K562 (cell line): ENCODE data around the gene LDLRAD1. TPM values are rescaled to one million over a fixed set of nuclear protein-coding genes. Genes with fewer than 3 reads are reported as not detected.

Experiments used
- ARID2 ChIP-seq: fragments of 450-650 bp; IDR thresholded peaks from 2 replicates; pipeline ENCODE4 v1.6.1; 2017; ENCODE audit warnings: antibody characterized with exemption, mild to moderate bottlenecking
- BACH1 ChIP-seq: fragments of 200-800 bp; sonication (Bioruptor generic); IDR thresholded peaks from 2 replicates; pipeline ENCODE4 v1.6.1; 2016; ENCODE audit warnings: missing genetic modification characterization, missing compliant biosample characterization
- BMI1 ChIP-seq: fragments of 150-350 bp; IDR thresholded peaks from 2 replicates; pipeline ENCODE4 v1.6.1; 2014; ENCODE audit warnings: low read length
- CSDE1 ChIP-seq, 2 experiments: fragments of 450-650 bp; IDR thresholded peaks; 2 replicates each; pipeline ENCODE4 v1.6.1; 2016; ENCODE audit warnings: mild to moderate bottlenecking in 1 of 2
- FOSL1 ChIP-seq: fragments of 200-800 bp; sonication (Bioruptor generic); conservative IDR thresholded peaks from 2 replicates; pipeline ENCODE4 v1.6.1; 2016; ENCODE audit warnings: missing genetic modification characterization, missing compliant biosample characterization
- GATA2 ChIP-seq: sonication (generic); formaldehyde crosslinking; IDR thresholded peaks from 2 replicates; pipeline ENCODE4 v1.4.0; 2020; ENCODE audit warnings: mild to moderate bottlenecking, missing genetic modification reagents
- HMG20B ChIP-seq: fragments of 250-450 bp; sonication (Bioruptor Pico); IDR thresholded peaks from 2 replicates; pipeline ENCODE4 v1.5.0; 2021; ENCODE audit warnings: mild to moderate bottlenecking
- ILF3 ChIP-seq: fragments of 450-650 bp; IDR thresholded peaks from 2 replicates; pipeline ENCODE4 v1.6.1; 2018; ENCODE audit warnings: antibody characterized with exemption, mild to moderate bottlenecking, moderate library complexity, borderline replicate concordance
- KDM1A ChIP-seq, 2 experiments: fragments of 450-650 bp; IDR thresholded peaks; 2 replicates each; pipeline ENCODE4 v1.6.1; 2016; ENCODE audit warnings: mild to moderate bottlenecking in 2 of 2
- PPARD ChIP-seq: fragments of 250-450 bp; sonication (Bioruptor Pico); IDR thresholded peaks from 2 replicates; pipeline ENCODE4 v1.8.0; 2022; ENCODE audit warnings: inconsistent platforms, mild to moderate bottlenecking, moderate library complexity
- PTTG1 ChIP-seq: fragments of 450-650 bp; IDR thresholded peaks from 2 replicates; pipeline ENCODE4 v1.6.1; 2016; ENCODE audit warnings: low read depth, mild to moderate bottlenecking, missing genetic modification characterization, missing compliant biosample characterization
- SAP30 ChIP-seq: fragments of 200-600 bp; sonication (generic); IDR thresholded peaks from 2 replicates; pipeline ENCODE4 v1.6.1; 2012; ENCODE audit warnings: borderline replicate concordance, low read depth, mild to moderate bottlenecking, moderate library complexity, low read length, control low read depth, inconsistent platforms; ENCODE audit not compliant: insufficient read depth, poor library complexity, severe bottlenecking
- SRSF9 ChIP-seq: fragments of 200-400 bp; formaldehyde crosslinking; IDR thresholded peaks from 2 replicates; pipeline ENCODE4 v1.6.1; 2017; ENCODE audit warnings: low read depth, low read length, borderline replicate concordance
- TRIM28 ChIP-seq: fragments of 450-650 bp; IDR thresholded peaks from 2 replicates; pipeline ENCODE4 v1.6.1; 2017
- ZKSCAN3 ChIP-seq: fragments of 250-450 bp; sonication (Bioruptor Pico); IDR thresholded peaks from 2 replicates; pipeline ENCODE4 v1.4.0; 2020
- ZNF76 ChIP-seq: fragments of 250-450 bp; sonication (Bioruptor Pico); IDR thresholded peaks from 2 replicates; pipeline ENCODE4 v1.4.0; 2020; ENCODE audit warnings: mild to moderate bottlenecking, moderate library complexity, borderline replicate concordance
- polyA plus RNA-seq, 8 experiments: library from polyadenylated mRNA; depleted of rRNA in 4 of 8; stranded (reverse) in 5 of 8; unstranded in 3 of 8; fragments of >200 nt; fragmentation: Nextera tagmentation in 2 of 8; fragmentation: Illumina TruSeq in 1 of 8; extraction: Ambion mirVana in 2 of 8; extraction: Trizol in 1 of 8; gene quantifications; 2 replicates each; pipeline versions ENCODE4 v1.2.1 to v1.2.3, GENCODE V29; 2011 to 2014; ENCODE audit warnings: inconsistent platforms in 1 of 8, missing spikeins in 1 of 8
- total RNA-seq, 7 experiments: library from RNA; depleted of rRNA in 6 of 7; stranded (reverse); fragments of >200 nt in 6 of 7; fragmentation: Illumina TruSeq in 2 of 7; extraction: Trizol in 2 of 7; gene quantifications; 2 replicates each; pipeline versions ENCODE4 v1.2.1 to v1.2.3, GENCODE V29; 2011 to 2021; ENCODE audit warnings: low replicate concordance in 1 of 7
- TF ChIP-seq, protein P1 (sequence below): IDR thresholded peaks from 2 replicates; pipeline ENCODE4 v1.6.1; 2014; ENCODE audit warnings: antibody characterized with exemption
- TF ChIP-seq, protein P2 (sequence below): IDR thresholded peaks from 3 replicates; pipeline ENCODE4 v1.6.1; 2011; ENCODE audit warnings: borderline replicate concordance, mild to moderate bottlenecking, moderate library complexity; ENCODE audit not compliant: insufficient read length; ENCODE audit errors: extremely low read depth
- TF ChIP-seq, protein P3 (sequence below): fragments of 450-650 bp; formaldehyde crosslinking; IDR thresholded peaks from 2 replicates; pipeline ENCODE4 v1.4.0; 2020; ENCODE audit warnings: mild to moderate bottlenecking, moderate library complexity
- TF ChIP-seq, protein P4 (sequence below): fragments of 250-450 bp; sonication (Bioruptor Pico); IDR thresholded peaks from 2 replicates; pipeline ENCODE4 v1.8.0; 2022; ENCODE audit warnings: moderate library complexity, mild to moderate bottlenecking, inconsistent platforms
- TF ChIP-seq, protein P5 (sequence below): fragments of 450-650 bp; formaldehyde crosslinking; IDR thresholded peaks from 2 replicates; pipeline ENCODE4 v1.4.0; 2020; ENCODE audit warnings: mild to moderate bottlenecking, moderate library complexity

LDLRAD1 gene
- total and polyA plus RNA-seq, 9 of the 15 experiments (the other 6 are each of a cell fraction or from before 2014, with no cell fraction given): not detected

DNA sequence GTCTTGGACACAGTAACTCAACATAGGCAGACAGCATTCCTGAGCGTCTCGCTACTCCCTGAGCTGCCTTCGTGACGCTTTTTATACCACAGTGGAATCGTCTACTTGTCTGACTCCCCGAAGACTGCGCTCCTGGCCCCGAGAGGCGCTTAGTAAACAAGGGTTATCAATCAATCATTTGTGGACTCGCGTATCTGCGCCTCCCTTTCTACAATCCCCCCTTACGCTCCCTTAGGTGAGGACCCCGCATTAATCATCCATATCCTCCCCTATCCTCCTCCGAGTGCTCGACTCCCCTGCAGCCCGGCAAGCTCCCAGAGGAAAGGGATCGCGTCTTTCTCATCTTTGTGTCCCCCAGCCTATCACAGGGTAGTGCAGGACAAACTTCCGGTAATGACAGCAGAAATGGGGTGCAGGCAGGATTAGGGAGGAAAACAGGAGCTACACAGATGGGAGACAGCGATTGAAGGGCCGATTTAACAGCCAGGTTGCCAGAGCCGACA, 34.5 kb upstream of the LDLRAD1 start (continued):
- TF ChIP-seq, protein P1, sequence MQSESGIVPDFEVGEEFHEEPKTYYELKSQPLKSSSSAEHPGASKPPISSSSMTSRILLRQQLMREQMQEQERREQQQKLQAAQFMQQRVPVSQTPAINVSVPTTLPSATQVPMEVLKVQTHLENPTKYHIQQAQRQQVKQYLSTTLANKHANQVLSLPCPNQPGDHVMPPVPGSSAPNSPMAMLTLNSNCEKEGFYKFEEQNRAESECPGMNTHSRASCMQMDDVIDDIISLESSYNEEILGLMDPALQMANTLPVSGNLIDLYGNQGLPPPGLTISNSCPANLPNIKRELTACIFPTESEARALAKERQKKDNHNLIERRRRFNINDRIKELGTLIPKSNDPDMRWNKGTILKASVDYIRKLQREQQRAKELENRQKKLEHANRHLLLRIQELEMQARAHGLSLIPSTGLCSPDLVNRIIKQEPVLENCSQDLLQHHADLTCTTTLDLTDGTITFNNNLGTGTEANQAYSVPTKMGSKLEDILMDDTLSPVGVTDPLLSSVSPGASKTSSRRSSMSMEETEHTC: no peak
- no peak for TF ChIP-seq FOSL1 (tag)
- TF ChIP-seq PPARD (CRISPR knock-in tag): no peak
- TF ChIP-seq, protein P2, sequence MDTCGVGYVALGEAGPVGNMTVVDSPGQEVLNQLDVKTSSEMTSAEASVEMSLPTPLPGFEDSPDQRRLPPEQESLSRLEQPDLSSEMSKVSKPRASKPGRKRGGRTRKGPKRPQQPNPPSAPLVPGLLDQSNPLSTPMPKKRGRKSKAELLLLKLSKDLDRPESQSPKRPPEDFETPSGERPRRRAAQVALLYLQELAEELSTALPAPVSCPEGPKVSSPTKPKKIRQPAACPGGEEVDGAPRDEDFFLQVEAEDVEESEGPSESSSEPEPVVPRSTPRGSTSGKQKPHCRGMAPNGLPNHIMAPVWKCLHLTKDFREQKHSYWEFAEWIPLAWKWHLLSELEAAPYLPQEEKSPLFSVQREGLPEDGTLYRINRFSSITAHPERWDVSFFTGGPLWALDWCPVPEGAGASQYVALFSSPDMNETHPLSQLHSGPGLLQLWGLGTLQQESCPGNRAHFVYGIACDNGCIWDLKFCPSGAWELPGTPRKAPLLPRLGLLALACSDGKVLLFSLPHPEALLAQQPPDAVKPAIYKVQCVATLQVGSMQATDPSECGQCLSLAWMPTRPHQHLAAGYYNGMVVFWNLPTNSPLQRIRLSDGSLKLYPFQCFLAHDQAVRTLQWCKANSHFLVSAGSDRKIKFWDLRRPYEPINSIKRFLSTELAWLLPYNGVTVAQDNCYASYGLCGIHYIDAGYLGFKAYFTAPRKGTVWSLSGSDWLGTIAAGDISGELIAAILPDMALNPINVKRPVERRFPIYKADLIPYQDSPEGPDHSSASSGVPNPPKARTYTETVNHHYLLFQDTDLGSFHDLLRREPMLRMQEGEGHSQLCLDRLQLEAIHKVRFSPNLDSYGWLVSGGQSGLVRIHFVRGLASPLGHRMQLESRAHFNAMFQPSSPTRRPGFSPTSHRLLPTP: no peak
- no peak for TF ChIP-seq GATA2
- TF ChIP-seq BMI1: no peak
- TF ChIP-seq CSDE1 (IDR thresholded peaks at IDR 0.05): no peak
- no peak for TF ChIP-seq ARID2
- TF ChIP-seq, protein P3, sequence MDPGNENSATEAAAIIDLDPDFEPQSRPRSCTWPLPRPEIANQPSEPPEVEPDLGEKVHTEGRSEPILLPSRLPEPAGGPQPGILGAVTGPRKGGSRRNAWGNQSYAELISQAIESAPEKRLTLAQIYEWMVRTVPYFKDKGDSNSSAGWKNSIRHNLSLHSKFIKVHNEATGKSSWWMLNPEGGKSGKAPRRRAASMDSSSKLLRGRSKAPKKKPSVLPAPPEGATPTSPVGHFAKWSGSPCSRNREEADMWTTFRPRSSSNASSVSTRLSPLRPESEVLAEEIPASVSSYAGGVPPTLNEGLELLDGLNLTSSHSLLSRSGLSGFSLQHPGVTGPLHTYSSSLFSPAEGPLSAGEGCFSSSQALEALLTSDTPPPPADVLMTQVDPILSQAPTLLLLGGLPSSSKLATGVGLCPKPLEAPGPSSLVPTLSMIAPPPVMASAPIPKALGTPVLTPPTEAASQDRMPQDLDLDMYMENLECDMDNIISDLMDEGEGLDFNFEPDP (CRISPR knock-in tag): no peak
- TF ChIP-seq, protein P4, sequence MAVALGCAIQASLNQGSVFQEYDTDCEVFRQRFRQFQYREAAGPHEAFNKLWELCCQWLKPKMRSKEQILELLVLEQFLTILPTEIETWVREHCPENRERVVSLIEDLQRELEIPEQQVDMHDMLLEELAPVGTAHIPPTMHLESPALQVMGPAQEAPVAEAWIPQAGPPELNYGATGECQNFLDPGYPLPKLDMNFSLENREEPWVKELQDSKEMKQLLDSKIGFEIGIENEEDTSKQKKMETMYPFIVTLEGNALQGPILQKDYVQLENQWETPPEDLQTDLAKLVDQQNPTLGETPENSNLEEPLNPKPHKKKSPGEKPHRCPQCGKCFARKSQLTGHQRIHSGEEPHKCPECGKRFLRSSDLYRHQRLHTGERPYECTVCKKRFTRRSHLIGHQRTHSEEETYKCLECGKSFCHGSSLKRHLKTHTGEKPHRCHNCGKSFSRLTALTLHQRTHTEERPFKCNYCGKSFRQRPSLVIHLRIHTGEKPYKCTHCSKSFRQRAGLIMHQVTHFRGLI (CRISPR knock-in tag): no peak
- no peak for TF ChIP-seq ILF3
- TF ChIP-seq HMG20B (CRISPR knock-in tag): no peak
- TF ChIP-seq SAP30: no peak
- TF ChIP-seq TRIM28: no peak
- TF ChIP-seq PTTG1 (tag): no peak
- TF ChIP-seq BACH1 (tag): no peak
- TF ChIP-seq ZKSCAN3 (CRISPR knock-in tag): no peak
- no peak for TF ChIP-seq ZNF76 (CRISPR knock-in tag)
- TF ChIP-seq, protein P5, sequence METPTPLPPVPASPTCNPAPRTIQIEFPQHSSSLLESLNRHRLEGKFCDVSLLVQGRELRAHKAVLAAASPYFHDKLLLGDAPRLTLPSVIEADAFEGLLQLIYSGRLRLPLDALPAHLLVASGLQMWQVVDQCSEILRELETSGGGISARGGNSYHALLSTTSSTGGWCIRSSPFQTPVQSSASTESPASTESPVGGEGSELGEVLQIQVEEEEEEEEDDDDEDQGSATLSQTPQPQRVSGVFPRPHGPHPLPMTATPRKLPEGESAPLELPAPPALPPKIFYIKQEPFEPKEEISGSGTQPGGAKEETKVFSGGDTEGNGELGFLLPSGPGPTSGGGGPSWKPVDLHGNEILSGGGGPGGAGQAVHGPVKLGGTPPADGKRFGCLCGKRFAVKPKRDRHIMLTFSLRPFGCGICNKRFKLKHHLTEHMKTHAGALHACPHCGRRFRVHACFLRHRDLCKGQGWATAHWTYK (CRISPR knock-in tag): no peak
- TF ChIP-seq SRSF9: no peak
- no peak for TF ChIP-seq KDM1A (IDR thresholded peaks at IDR 0.05)
